Islet precursor cell (in vitro differentiated cells): Measurements from ENCODE around the gene THEMIS.

Source experiments
- DNase-seq: peaks from one replicate; pipeline ENCODE4 v3.0.0-alpha.2; 2018

Gene THEMIS

GRCh38 chr6:127858727-127859391, 42.0 kb downstream of the THEMIS start:
- no peak for DNase-seq

- no peak for DNase-seq
Measured at GRCh38 chr6:127857051-127857637, 43.7 kb downstream of the THEMIS start.

GRCh38 chr6:127855542-127856159, 45.2 kb downstream of the THEMIS start:
- no peak for DNase-seq

GRCh38 chr6:127854009-127854408, 46.8 kb downstream of the THEMIS start:
- no peak for DNase-seq

GRCh38 chr6:127851197-127851596, 49.7 kb downstream of the THEMIS start:
- no peak for DNase-seq

- no peak for DNase-seq
Measured at GRCh38 chr6:127845242-127845641, 55.6 kb downstream of the THEMIS start.

- no peak for DNase-seq
Measured at GRCh38 chr6:127844529-127844928, 56.3 kb downstream of the THEMIS start.

GRCh38 chr6:127843582-127843981, 57.3 kb downstream of the THEMIS start:
- no peak for DNase-seq

GRCh38 chr6:127842562-127842961, 58.3 kb downstream of the THEMIS start:
- DNase-seq = no peak

GRCh38 chr6:127841811-127842210, 59.0 kb downstream of the THEMIS start:
- DNase-seq = no peak

- DNase-seq = no peak
Measured at GRCh38 chr6:127834136-127834535, 66.7 kb downstream of the THEMIS start.

- no peak for DNase-seq
Measured at GRCh38 chr6:127833336-127833735, 67.5 kb downstream of the THEMIS start.

GRCh38 chr6:127832381-127832780, 68.5 kb downstream of the THEMIS start:
- DNase-seq = no peak

GRCh38 chr6:127824061-127824460, 76.8 kb downstream of the THEMIS start:
- no peak for DNase-seq

- no peak for DNase-seq
Measured at GRCh38 chr6:127821431-127821830, 79.4 kb downstream of the THEMIS start.

- no peak for DNase-seq
Measured at GRCh38 chr6:127818149-127818548, 82.7 kb downstream of the THEMIS start.

GRCh38 chr6:127816643-127817042, 84.2 kb downstream of the THEMIS start:
- DNase-seq = no peak

GRCh38 chr6:127813699-127814027, 87.2 kb downstream of the THEMIS start:
- DNase-seq = no peak

- DNase-seq = no peak
Measured at GRCh38 chr6:127812985-127813698, 87.7 kb downstream of the THEMIS start.

GRCh38 chr6:127811900-127812570, 88.8 kb downstream of the THEMIS start:
- DNase-seq = no peak

GRCh38 chr6:127807806-127808517, 92.9 kb downstream of the THEMIS start:
- no peak for DNase-seq

- no peak for DNase-seq
Measured at GRCh38 chr6:127796713-127797112, 104.1 kb downstream of the THEMIS start.

- no peak for DNase-seq
Measured at GRCh38 chr6:127794405-127794804, 106.5 kb downstream of the THEMIS start.
